Upper lobe of left lung (tissue), 6 donors: Measurements from ENCODE around the gene SLC9A8. TPM values are rescaled to one million over a fixed set of nuclear protein-coding genes. Genes with fewer than 3 reads are reported as not detected.

ENCODE experiments used
- ATAC-seq, 2 donors: fragments of 200-7000 bp; cut with Tn5 transposase; one replicate each; pipeline ENCODE4 v1.9.1; 2022; ENCODE audit warnings: mild to moderate bottlenecking in 2 of 2, moderate library complexity in 2 of 2; ENCODE audit not compliant: low FRiP score in 2 of 2
- DNase-seq, 2 donors: peaks; one replicate each; pipeline ENCODE4 v3.0.0-alpha.2; 2019 to 2020
- H3K27ac ChIP-seq, 4 donors: fragments of 200-600 bp; sonication (generic); one replicate each; pipeline ENCODE4 v1.5.1; 2016 to 2019
- H3K27me3 ChIP-seq, 4 donors: fragments of 200-600 bp; sonication (generic); one replicate each; pipeline ENCODE4 v1.5.1; 2017 to 2019
- H3K36me3 ChIP-seq, 4 donors: fragments of 200-600 bp; sonication (generic); one replicate each; pipeline ENCODE4 v1.5.1; 2016 to 2019
- H3K4me1 ChIP-seq, 4 donors: fragments of 200-600 bp; sonication (generic); one replicate each; pipeline ENCODE4 v1.5.1; 2018 to 2019
- H3K4me3 ChIP-seq, 4 donors: fragments of 200-600 bp; sonication (generic); one replicate each; pipeline ENCODE4 v1.5.1; 2017 to 2019; ENCODE audit warnings: mild to moderate bottlenecking in 2 of 4, moderate library complexity in 1 of 4
- H3K9me3 ChIP-seq, 4 donors: fragments of 200-600 bp; sonication (generic); one replicate each; pipeline ENCODE4 v1.5.1; 2018 to 2019
- CTCF ChIP-seq, 6 experiments: fragments of 450-650 bp in 4 of 6; fragments of 200-600 bp in 2 of 6; sonication (generic) in 2 of 6; IDR thresholded peaks; one replicate each; pipeline ENCODE4 v1.5.1; 2016 to 2019; ENCODE audit warnings: antibody characterized with exemption in 6 of 6
- EP300 ChIP-seq, 4 donors: sonication (generic); formaldehyde crosslinking; IDR thresholded peaks; one replicate each; pipeline ENCODE4 v1.5.1; 2017; ENCODE audit warnings: antibody characterized with exemption in 4 of 4, control low read depth in 2 of 4
- POLR2A ChIP-seq, 4 donors: fragments of 450-650 bp; IDR thresholded peaks; one replicate each; pipeline ENCODE4 v1.5.1; 2016 to 2017; ENCODE audit warnings: antibody characterized with exemption in 4 of 4, mild to moderate bottlenecking in 2 of 4
- POLR2AphosphoS5 ChIP-seq, 2 donors: sonication (generic); formaldehyde crosslinking; IDR thresholded peaks; one replicate each; pipeline ENCODE4 v1.5.1; 2017; ENCODE audit warnings: antibody characterized with exemption in 2 of 2
- WGBS, 2 donors: methylation state at CpG; one replicate each; pipeline ENCODE4 v1.1.5; 2017 to 2018; 5-methylcytosine and 5-hydroxymethylcytosine counted together
- total RNA-seq, 6 donors: library from RNA; depleted of rRNA in 4 of 6; stranded (reverse); fragments of >200 nt in 4 of 6; gene quantifications; one replicate each; pipeline versions ENCODE4 v1.1.0 to v1.2.1, GENCODE V29; 2016 to 2021
- donor health status: DM: no; HTN: no; CAD: no; lungs with moderate emphysema.
- donor health status: DM: no; HTN: yes; CAD: no; lungs with severe emphysema.

Gene SLC9A8
- total RNA-seq, 6 donors from 2014 or later = 13.2 to 19.6 (median 17.2) TPM

- peaks cover 0 to 13% (median under 1%) of the 10 kb centered on the region in 4 donors for H3K4me1 ChIP-seq
- no peaks in the 10 kb centered on the region for H3K9me3 ChIP-seq
- no peaks in the 10 kb centered on the region for H3K27me3 ChIP-seq
- no peak overlapping the region for H3K4me3 ChIP-seq
- H3K27ac ChIP-seq = peak overlapping the region in 3 of 4 donors; percentile 17 to 52 (median 40)
- no peak for DNase-seq
- TF ChIP-seq CTCF (IDR thresholded peaks at IDR 0.05) (no peak), POLR2AphosphoS5 (IDR thresholded peaks at IDR 0.05) (no peak), POLR2A (IDR thresholded peaks at IDR 0.05) (no peak), EP300 (IDR thresholded peaks at IDR 0.05) (no peak)
- ATAC-seq = no peak
- peaks cover 3 to 35% (median 21%) of the 10 kb centered on the region in 4 donors for H3K36me3 ChIP-seq
- WGBS, 2 donors = 75 to 82% methylated on average over 1 of the region's 1 CpG
Measured at GRCh38 chr20:49845060-49845459, 32.4 kb downstream of the SLC9A8 start.

GRCh38 chr20:49846206-49846807 is 33.7 kb downstream of the SLC9A8 start:
- TF ChIP-seq CTCF (IDR thresholded peaks at IDR 0.05) (peak; percentile 27 to 66 (median 60)), EP300 (IDR thresholded peaks at IDR 0.05) (no peak), POLR2A (IDR thresholded peaks at IDR 0.05) (no peak), POLR2AphosphoS5 (IDR thresholded peaks at IDR 0.05) (no peak)
- H3K27ac ChIP-seq = peak overlapping the region in 1 of 4 donors; percentile 40
- DNase-seq (peak in 1 of 2 donors; percentile 51), ATAC-seq (peak; percentile 78 to 85)
- 69 to 81% methylated on average over 6 of the region's 6 CpGs for WGBS, 2 donors
- H3K27me3 ChIP-seq = no peaks in the 10 kb centered on the region
- H3K4me3 ChIP-seq = no peak overlapping the region
- H3K9me3 ChIP-seq = no peaks in the 10 kb centered on the region
- peaks cover 3 to 32% (median 21%) of the 10 kb centered on the region in 4 donors for H3K36me3 ChIP-seq
- peaks cover 5 to 25% (median 9%) of the 10 kb centered on the region in 4 donors for H3K4me1 ChIP-seq

- WGBS, 2 donors = 51 to 53% methylated on average over 8 of the region's 8 CpGs
- H3K27ac ChIP-seq = peak overlapping the region; percentile 32 to 66 (median 57)
- H3K27me3 ChIP-seq = no peaks in the 10 kb centered on the region
- peaks cover 3 to 50% (median 32%) of the 10 kb centered on the region in 4 donors for H3K36me3 ChIP-seq
- TF ChIP-seq POLR2AphosphoS5 (IDR thresholded peaks at IDR 0.05) = no peak
- no peak for TF ChIP-seq EP300 (IDR thresholded peaks at IDR 0.05)
- no peak for TF ChIP-seq CTCF (IDR thresholded peaks at IDR 0.05)
- no peak for TF ChIP-seq POLR2A (IDR thresholded peaks at IDR 0.05)
- H3K4me1 ChIP-seq = peaks cover 12 to 21% (median 14%) of the 10 kb centered on the region in 4 donors
- H3K9me3 ChIP-seq = no peaks in the 10 kb centered on the region
- no peak for ATAC-seq
- no peak overlapping the region for H3K4me3 ChIP-seq
- no peak for DNase-seq
Measured at GRCh38 chr20:49850463-49851230, 38.0 kb downstream of the SLC9A8 start.

- ATAC-seq = no peak
- TF ChIP-seq POLR2AphosphoS5 (IDR thresholded peaks at IDR 0.05) (peak in 1 of 2 donors; percentile 10), POLR2A (IDR thresholded peaks at IDR 0.05) (no peak)
- 44 to 51% methylated on average over 2 to 3 of the region's 3 CpGs for WGBS, 2 donors
Measured at GRCh38 chr20:49851231-49851705, 38.6 kb downstream of the SLC9A8 start.

GRCh38 chr20:49851991-49852390 is 39.4 kb downstream of the SLC9A8 start:
- WGBS, 2 donors = 74 to 87% methylated on average over 3 to 7 of the region's 7 CpGs
- DNase-seq (no peak), ATAC-seq (no peak)
- peaks cover 12 to 21% (median 13%) of the 10 kb centered on the region in 4 donors for H3K4me1 ChIP-seq
- peak overlapping the region in 3 of 4 donors; percentile 10 to 66 (median 59) for H3K27ac ChIP-seq
- no peaks in the 10 kb centered on the region for H3K9me3 ChIP-seq
- H3K36me3 ChIP-seq = peaks cover 3 to 63% (median 44%) of the 10 kb centered on the region in 4 donors
- no peak overlapping the region for H3K4me3 ChIP-seq
- TF ChIP-seq EP300 (IDR thresholded peaks at IDR 0.05) (no peak), POLR2A (IDR thresholded peaks at IDR 0.05) (no peak), POLR2AphosphoS5 (IDR thresholded peaks at IDR 0.05) (no peak), CTCF (IDR thresholded peaks at IDR 0.05) (no peak)
- no peaks in the 10 kb centered on the region for H3K27me3 ChIP-seq

More at GRCh38 chr20:49851231-49851705, 38.6 kb downstream of the SLC9A8 start:
- no peaks in the 10 kb centered on the region for H3K9me3 ChIP-seq
- H3K4me1 ChIP-seq = peaks cover 12 to 21% (median 14%) of the 10 kb centered on the region in 4 donors
- DNase-seq = peak in 1 of 2 donors; percentile 35
- H3K27ac ChIP-seq = peak overlapping the region; percentile 32 to 66 (median 57)
- no peaks in the 10 kb centered on the region for H3K27me3 ChIP-seq
- H3K36me3 ChIP-seq = peaks cover 3 to 56% (median 38%) of the 10 kb centered on the region in 4 donors
- no peak overlapping the region for H3K4me3 ChIP-seq
